HG03565 (cell line): ENCODE results near the gene MRPL49.
"Not testable (repeated sequence)": the region's sequence is repeated elsewhere in the genome, so short reads cannot be mapped to it uniquely, and the experiment has no call there.

Experiments used
- ATAC-seq: cut with Tn5 transposase; IDR thresholded peaks from one replicate; pipeline ENCODE4 v1.9.1; 2021; ENCODE audit warnings: mild to moderate bottlenecking, moderate library complexity; ENCODE audit not compliant: unreplicated experiment

Gene MRPL49

DNA sequence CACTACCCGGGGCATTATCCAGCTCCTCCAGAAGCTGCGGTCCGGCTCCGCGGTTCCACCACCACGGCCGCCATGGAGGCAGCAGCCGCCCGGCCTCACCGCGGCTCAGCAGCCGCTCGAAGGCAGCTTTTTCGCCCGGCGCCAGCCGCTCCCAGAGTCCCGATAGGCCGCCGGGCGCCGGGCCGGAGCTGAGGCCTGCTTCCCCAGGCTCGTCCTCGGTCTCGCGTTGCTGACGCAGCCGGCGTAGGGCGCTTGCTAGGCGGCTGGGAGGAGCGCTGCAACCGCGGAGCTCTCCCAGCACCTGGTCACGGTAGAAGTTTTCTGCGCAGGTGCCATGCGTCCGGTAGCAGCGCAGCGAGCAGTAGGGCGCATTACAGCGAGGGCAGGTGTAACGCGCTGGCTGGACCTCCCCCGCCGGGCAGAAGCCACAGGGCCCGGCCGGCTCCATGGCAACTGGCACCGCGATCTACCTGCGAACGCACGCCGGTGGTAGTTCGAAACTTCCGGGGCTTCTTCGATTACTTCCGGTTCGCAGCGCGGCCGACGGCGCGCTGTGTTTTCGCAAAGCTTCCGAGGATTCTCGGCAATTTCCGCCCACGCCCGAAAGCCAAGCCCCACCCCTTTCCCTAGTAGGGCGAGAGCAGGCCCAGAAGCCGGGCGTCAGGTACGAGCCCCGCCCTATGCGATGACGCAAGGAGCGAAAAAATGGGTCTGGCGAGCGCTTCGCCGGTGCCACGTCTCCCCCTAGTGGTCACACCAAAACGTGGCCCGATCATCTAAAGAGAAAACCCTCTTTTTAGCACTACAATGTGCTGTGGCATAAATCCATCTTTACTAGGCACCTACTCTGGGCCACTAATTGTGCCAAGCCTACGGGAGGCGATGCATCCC is 4.7 kb upstream of the MRPL49 start, which contains the start of gene ZNHIT2:
Gene ZNHIT2 (minus strand): TSS at position 496 of the 891 bp plus-strand sequence. CDS start 48 bp downstream, at position 448.
- peak; percentile 48 for ATAC-seq

DNA sequence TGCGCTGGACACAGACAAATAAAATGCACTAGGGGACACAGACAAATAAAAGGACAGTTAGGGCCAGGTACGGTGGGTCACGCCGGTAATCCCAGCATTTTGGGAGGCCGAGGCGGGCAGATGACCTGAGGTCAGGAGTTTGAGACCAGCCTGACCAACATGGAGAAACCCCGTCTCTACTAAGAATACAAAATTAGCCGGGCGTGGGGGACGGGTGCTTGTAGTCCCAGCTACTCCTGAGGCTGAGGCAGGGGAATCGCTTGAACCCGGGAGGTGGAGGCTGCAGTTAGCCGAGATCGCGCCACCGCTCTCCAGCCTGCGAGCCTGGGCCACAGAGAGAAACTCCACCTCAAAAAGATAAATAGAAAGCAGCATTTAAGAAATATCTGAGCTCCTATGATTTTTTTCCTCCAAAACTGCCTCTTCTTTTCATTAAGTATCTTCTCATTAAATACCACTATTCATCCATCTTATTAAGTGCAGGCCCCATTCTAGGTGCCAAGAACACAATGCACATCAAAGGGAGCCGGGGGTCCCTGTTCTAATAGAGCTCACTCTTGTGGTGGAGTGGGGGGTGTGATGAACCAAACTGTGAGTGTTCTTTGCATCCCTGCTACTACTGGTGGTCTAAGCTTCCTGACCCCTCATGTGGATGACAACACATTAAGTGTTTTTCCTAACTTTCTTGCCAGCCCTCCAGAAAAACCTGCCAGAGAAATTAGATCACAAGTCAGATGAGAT is 3.9 kb upstream of the MRPL49 start:
- no peak for ATAC-seq

DNA sequence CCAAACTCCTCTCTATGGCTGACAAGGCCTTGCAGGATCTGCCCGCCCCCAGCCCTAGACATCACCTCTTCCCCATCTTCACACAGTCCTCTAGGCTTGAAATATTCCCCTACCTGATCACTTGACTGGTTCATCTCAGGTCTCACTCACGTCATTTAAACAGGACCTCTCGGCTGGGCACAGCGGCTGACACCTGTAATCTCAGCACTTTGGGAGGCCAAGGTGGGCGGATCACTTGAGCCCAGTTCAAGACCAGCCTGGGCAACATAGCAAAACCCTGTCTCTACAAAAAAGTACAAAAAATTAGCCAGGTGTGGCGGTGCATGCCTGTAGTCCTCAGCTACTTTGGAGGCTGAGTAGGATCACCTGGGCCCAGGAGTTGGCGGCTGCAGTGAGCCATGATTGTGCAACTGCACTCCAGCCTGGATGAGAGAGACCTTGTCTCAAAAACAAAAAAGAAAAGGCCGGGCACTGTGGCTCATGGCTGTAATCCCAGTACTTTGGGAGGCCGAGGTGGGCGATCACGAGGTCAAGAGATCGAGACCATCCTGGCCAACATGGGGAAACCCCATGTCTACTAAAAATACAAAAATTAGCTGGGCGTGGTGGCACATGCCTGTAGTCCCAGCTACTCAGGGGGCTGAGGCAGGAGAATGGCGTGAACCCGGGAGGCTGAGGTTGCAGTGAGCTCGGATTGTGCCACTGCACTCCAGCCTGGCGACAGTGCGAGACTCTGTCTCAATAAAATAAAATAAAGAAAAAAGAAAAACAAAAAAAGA is 3.0 kb upstream of the MRPL49 start:
- not testable (repeated sequence) for ATAC-seq

DNA sequence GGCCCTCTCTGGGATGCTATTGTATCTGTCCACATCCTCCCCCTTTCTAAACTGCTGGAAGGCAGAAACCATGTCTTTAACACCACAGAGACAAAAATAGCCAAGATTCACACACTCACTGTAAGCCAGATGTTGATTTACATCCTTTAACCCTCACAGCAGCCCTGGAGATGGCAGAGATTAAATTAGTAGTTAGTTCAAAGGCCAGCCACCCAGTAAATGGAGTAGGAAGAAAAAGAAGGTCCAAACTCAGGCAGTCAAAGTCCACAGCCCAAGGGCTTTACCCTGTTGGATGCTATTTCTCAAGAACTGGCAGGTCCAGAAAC is 2.5 kb upstream of the MRPL49 start:
- ATAC-seq, result no peak

- ATAC-seq, result no peak
These were observed 1.3 kb upstream of the MRPL49 start for GRCh38 chr11:65120831-65121230.

DNA sequence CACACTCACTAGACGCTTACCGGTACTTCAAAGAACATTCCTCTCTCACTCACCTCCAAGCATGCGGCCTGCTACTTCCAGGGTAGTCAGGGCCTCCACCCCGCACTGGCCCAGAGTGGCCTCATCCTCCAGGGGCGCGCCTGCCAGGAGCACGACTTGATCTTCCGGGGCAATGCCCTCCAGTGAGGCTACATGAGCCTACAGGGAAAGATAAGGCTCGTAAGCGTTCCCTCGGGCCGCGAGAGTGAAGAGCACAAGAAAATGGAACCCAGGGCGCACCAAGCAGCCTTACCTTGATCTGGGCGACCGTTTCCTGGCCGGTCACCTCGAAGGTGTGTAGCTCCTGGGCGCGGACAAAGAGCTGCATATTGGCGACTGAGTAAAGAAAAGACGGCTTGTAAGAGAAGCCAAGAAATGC is 665 bp upstream of the MRPL49 start:
- ATAC-seq, result no peak

GRCh38 chr11:65124480-65125196 is 2.5 kb downstream of the MRPL49 start:
- ATAC-seq, result no peak

DNA sequence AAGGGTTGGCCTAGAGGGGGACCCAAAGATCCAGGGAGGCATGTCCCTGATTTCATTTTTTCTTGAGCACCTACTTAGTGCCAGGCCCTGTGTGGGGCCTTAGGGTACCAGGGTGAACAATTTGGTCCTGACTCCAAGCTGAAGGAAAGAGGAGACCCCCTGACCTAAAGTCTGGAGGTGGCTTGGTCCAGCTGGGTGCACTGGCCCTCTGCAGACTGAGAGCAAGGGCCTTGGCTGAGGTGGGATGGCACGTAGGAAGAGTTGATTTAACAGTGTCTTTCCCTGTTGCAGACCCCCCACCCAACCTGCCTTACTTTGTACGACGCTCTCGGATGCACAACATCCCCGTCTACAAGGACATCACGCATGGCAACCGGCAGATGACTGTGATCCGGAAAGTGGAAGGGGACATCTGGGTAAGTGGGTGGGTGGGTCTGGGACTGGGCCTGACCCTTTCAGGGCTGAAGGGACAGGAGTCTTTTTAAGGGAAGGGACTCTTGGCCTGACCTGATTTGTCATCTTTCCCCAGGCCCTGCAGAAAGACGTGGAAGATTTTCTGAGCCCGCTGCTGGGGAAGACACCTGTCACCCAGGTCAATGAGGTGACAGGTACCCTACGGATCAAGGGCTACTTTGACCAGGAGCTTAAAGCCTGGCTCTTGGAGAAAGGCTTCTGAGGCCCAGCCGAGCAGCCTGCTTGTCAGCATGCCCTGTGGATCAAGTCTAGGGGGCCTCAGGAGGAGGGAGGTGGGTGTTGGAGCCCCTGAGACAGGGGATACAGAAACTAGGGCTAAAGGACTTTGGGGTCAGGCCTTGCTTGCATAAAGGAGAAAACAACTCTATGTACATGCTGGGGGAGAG is 3.3 kb downstream of the MRPL49 start:
- no peak for ATAC-seq

DNA sequence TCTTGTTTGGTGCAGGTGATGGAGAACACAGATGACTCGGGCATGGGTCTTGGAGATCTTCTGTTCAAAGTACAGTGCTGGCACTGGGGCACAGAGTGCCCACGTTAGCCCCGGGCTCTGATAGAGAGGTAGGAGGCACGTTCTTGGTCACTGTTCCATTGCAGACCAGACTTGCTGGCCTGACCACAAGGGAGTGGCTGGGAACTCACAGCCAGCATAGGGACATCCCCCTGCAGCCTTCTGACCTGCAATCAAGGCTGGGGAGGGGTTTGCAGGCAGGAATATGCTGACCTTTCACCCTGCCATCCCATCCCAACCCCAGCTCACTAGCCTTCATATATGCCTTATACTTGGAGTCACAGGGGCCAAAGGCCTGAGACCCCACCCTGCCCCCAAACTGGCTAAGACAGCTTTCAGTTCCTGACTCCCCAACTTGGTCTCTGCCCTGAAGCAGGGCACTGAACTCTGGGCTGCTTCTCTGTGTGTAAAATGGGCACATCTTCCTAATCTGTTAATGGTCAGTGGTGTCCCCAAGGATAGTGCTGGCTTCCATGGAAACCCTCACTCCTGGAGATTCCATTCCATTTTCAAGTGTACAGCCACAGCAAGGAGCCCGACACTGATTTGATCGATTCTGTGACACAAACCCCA is 4.6 kb downstream of the MRPL49 start:
- ATAC-seq, result no peak

DNA sequence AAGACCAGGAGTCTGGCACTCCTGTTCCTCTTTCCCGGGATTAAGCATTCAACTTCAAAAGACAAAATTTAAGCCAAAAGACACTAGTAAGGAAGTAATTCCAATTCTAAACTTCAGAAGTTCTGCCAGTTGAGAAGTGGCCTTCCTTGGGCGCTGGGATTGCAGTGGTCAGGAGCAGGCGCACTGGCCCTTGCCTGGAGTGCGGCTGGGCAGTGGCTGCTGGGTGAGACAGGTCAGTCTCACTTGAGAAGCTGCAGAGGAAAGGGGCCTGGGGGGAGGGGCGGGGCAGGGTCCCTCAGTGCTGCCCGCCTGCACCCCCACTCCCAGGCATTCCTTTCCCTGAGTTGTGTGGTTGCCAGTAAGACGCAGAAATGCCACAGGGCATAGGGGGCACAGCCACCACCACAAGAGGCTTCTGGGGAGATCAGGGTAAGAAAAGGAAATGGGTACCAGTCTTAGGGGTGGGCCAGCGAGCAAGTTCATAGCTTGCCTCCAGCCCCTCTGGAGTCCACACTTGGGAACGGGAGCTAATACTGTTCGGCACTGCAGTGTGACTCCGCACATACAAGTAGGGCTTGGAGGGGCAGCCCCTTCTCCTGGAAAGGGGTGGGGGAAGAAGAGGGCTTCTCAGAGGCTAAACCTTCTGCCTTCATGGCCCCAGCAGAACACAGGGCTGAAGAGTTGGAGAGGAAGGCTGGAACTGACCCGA is 5.5 kb downstream of the MRPL49 start:
- no peak for ATAC-seq

DNA sequence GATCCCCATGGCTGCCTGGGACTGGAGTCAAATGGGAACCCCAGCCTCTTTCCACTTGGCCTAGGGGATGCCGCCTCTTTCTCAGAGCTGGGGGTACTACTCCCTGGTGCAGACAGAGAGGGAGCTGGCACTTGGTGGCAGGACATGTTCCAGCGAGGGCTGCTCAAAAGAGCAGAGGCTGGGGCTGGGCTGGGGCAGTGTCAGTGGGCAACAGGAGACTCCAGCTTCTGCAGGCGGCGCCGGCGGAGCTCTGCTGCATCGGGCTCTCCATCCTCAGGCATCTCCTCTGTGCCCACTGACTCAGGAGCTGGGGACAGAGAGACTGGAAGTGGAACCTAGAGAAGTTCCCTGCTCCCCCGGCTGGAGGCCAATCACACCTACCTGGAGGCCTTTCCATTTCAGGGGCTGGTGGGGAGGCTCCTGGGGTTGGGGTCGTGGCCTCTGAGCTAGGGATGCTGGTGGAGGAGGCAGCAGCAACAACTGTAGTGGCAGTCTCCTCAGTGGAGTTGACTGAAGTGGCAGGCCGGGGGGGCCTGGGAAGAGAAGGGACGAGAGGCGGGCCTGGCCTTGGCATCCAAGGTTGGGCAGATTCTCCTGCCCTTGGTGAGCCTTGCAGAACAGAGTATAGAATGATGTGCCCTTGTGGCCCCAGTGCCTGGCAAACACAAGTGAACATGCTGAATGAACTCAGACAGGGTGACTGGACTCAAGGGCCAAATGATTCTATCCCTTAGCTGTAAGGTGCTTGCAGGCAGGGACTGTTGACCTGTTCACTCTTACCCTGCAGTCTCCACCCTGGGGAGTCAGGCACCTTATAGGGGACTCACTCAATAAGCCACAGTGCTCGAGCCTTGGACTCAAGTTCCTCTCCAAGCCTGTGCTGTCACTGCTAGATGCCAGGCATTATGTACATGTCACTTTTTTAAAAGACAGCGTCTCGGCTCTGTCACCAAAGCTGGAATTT is 6.3 kb downstream of the MRPL49 start:
- ATAC-seq, result no peak

- ATAC-seq, result no peak
These were observed 7.7 kb downstream of the MRPL49 start for GRCh38 chr11:65129649-65130441.

- ATAC-seq, result no peak
These were observed 8.7 kb downstream of the MRPL49 start for GRCh38 chr11:65130631-65131416.

DNA sequence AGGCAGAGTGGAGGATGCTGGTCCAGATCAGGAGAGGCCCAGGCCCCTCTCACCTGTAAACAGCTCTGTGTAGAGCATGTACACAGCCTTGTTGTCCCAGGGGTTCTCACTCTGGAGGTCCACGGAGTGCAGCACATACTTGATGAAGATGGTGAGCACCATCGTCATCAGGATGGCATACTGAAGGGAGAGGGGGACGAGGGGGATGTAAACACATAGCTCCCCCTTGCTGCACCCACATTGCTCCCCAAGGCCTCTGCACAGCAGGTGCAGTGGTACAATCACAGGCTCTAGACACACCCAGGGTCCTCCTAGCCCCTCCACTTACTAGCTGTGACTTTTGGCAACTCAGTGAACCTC is 9.3 kb downstream of the MRPL49 start:
- no peak for ATAC-seq

DNA sequence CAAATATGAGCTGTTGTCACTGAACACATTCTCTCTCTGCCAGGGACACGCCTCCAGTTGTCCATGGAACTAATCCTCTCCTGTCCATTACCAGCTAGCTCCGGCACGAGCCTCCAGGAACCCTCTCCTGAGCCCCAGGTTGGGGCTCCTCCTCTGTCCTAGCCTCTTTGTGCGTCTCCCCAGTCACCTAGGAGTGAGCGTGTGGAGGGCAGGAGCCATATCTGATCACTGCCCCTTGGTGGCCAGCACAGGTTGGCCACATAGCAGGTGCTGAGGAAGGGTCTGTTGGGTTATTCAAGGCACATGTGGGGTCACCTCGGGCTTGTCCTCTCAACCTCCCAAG is 9.7 kb downstream of the MRPL49 start:
- ATAC-seq, result no peak
